ENCODE data around the gene FBXO41. TPM values are rescaled to one million over a fixed set of nuclear protein-coding genes. Genes with fewer than 3 reads are reported as not detected.

The FBXO41 gene
- total RNA-seq, 8 experiments from 2014 or later, result 3.9 to 7.6 (median 5.6) TPM

- Histone ChIP-seq H3K4me3 (peak overlapping the region; percentile 48 to 71 (median 55)), H3K27ac (no peak overlapping the region), H3K4me1 (replicated peaks in 1 of 2) (peaks cover 8 to 10% of the 10 kb centered on the region in 2 donors)
- no peak for ATAC-seq (replicated peaks in 6 of 8)
- WGBS, 10 experiments, result 17 to 100% (median 100%) methylated on average over 1 to 2 of the region's 5 CpGs; no CpG with 5 or more reads in 5 of the 10 experiments
- in situ Hi-C loops (cut with MboI; ENCODE audit: low pct_unique_long_range_greater_than_20kb in 2 of 9, low sequenced_read_pairs in 9 of 9, unreplicated experiment in 9 of 9), result no loop called here
Measured at GRCh38 chr2:73282924-73283544, 1.2 kb downstream of the FBXO41 start.

GRCh38 chr2:73281244-73281643 is 3.0 kb downstream of the FBXO41 start:
- in situ Hi-C loops (cut with MboI; ENCODE audit: low pct_unique_long_range_greater_than_20kb in 2 of 9, low sequenced_read_pairs in 9 of 9, unreplicated experiment in 9 of 9), result no loop called here
- ATAC-seq (replicated peaks in 6 of 8), result peak in 2 of 8 experiments; percentile 10 to 17
- Histone ChIP-seq H3K4me1 (replicated peaks in 1 of 2) (peaks cover 8 to 10% of the 10 kb centered on the region in 2 donors), H3K4me3 (no peak overlapping the region), H3K27ac (no peak overlapping the region)

GRCh38 chr2:73279852-73280251 is 4.4 kb downstream of the FBXO41 start:
- Histone ChIP-seq H3K4me1 (replicated peaks in 1 of 2) (peaks cover 8 to 10% of the 10 kb centered on the region in 2 donors), H3K4me3 (no peak overlapping the region), H3K27ac (no peak overlapping the region)
- 49 to 100% (median 92%) methylated on average over 1 to 8 of the region's 9 CpGs; no CpG with 5 or more reads in 2 of the 10 experiments for WGBS, 10 experiments
- ATAC-seq (replicated peaks in 6 of 8), result peak in 1 of 8 experiments; percentile 4
- in situ Hi-C loops (cut with MboI; ENCODE audit: low pct_unique_long_range_greater_than_20kb in 2 of 9, low sequenced_read_pairs in 9 of 9, unreplicated experiment in 9 of 9), result no loop called here

GRCh38 chr2:73272270-73272669 is 12.0 kb downstream of the FBXO41 start:
- in situ Hi-C loops (cut with MboI; ENCODE audit: low pct_unique_long_range_greater_than_20kb in 2 of 9, low sequenced_read_pairs in 9 of 9, unreplicated experiment in 9 of 9), result no loop called here
- no peak overlapping the region for H3K27ac ChIP-seq

DNA sequence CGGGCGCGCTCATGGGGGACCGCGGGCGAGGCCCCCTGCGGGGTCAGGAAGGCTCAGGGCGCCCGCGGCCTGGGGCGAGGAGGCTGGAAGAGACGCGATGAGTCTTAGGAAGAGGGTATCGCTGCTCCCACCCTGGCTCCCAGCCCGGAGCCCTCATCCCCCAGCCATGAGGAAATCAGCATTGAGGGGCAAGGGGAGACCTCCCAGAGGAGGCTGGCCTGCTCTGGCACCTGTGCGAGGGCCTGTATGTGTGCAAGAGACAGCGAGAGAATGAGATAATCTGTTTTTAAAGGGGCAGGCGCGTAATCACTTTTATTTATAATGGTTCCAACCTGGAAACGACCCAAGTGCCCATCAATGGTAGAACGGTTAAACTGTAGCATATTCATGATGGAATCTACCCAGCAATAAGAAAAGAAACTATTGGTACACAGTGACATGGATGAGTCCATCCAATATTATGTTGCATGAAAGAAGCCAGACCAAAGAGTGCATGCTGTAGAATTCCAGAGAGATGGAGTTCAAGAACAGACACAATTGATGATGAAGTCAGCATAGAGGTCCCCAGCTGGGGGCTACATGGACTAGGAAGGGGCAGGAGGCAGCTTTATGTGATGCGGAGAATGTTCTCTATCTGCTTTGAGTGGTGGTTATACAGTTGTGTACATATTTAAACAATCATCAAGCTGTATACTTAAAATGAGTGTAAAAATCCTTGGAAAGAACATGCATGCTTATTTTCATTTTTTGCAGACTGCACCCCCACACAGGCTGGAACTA is 14.4 kb downstream of the FBXO41 start:
- peak overlapping the region; percentile 8 to 26 (median 16) for H3K4me3 ChIP-seq

More at GRCh38 chr2:73272270-73272669, 12.0 kb downstream of the FBXO41 start:
- 20 to 100% (median 48%) methylated on average over 1 of the region's 1 CpG; no CpG with 5 or more reads in 6 of the 10 experiments for WGBS, 10 experiments
- Histone ChIP-seq H3K4me3 (no peak overlapping the region), H3K4me1 (replicated peaks in 1 of 2) (peaks cover 0 to 4% of the 10 kb centered on the region in 2 donors)
- ATAC-seq (replicated peaks in 6 of 8), result no peak

DNA sequence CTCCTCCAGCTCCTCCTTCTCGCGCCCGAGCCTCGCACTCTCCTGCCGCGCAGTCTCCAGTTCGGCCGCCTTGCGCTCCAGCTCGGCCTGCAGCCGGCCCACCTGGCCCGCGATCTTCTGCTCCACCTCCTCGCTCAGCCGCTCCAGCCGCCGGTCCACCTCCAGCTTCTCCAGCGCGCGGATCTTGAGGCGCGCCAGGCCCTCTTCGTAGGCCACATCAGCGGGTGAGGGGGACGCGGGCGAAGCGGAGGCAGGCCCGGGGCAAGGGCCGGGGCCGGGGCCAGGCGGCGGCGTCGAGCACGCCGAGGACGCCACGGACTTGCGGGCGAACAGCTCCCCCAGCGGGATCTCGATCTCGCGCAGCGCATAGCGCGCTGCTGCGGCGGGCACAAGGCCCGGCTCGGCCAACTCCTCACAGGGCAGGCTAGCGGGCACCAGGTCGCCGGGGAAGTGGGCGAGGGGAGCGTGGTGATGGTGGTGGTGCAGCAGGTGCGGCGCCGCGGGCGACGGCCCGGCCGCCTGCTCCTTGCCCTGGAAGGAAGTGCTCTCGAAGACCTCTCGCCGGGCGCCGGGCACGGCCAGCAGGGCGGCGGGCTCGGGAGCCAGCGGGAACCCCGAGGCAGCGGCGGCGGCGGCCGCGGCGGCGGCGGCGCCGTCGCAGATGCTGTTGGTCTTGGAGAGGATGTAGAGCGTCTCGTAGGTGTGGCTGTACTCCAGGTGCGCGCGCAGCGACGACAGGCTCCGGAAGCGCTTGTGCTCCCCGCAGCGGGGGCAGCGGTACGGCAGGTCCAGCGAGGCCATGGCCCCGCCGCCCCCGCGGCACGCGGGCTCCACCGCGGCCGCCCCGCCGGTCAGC is 15.2 kb downstream of the FBXO41 start:
- 22 to 52% (median 34%) methylated on average over 10 to 40 of the region's 113 CpGs; no CpG with 5 or more reads in 6 of the 10 experiments for WGBS, 10 experiments
- Histone ChIP-seq H3K27ac (no peak overlapping the region), H3K4me3 (peak overlapping the region; percentile 8 to 26 (median 16)), H3K4me1 (replicated peaks in 1 of 2) (peaks cover 0 to 4% of the 10 kb centered on the region in 2 donors)
- in situ Hi-C loops (cut with MboI; ENCODE audit: low pct_unique_long_range_greater_than_20kb in 2 of 9, low sequenced_read_pairs in 9 of 9, unreplicated experiment in 9 of 9), result no loop called here
- peak in 7 of 8 experiments; percentile 17 to 86 (median 38) for ATAC-seq (replicated peaks in 6 of 8)

More for the DNA sequence above, 14.4 kb downstream of the FBXO41 start:
- no peak for ATAC-seq (replicated peaks in 6 of 8)
- in situ Hi-C loops (cut with MboI; ENCODE audit: low pct_unique_long_range_greater_than_20kb in 2 of 9, low sequenced_read_pairs in 9 of 9, unreplicated experiment in 9 of 9), result no loop called here
- Histone ChIP-seq H3K27ac (no peak overlapping the region), H3K4me1 (replicated peaks in 1 of 2) (peaks cover 0 to 4% of the 10 kb centered on the region in 2 donors)
- WGBS, 10 experiments, result 31 to 100% (median 59%) methylated on average over 1 to 7 of the region's 22 CpGs; no CpG with 5 or more reads in 1 of the 10 experiments

DNA sequence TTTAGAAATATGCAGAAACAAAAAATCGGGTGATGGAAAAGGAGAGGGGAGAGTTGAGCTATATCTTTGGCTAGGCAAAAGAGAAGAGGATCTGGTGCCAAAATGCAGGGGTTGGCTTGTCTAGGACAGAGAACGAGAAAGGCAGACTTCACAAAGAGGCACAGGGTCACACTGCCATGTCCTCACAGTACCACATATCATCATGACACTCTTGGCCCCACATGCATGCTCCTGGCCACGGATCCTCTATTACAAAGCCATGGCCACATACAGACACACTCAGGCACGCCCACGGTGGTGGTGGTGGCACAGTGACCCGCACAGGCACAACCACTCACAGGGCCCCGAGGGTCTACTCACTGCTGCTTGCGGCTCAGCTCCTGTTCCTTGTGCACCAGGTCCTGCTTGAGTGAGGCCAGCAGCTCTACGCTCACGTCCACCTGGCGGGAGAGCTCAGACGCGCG is 15.9 kb downstream of the FBXO41 start:
- H3K27ac ChIP-seq, result no peak overlapping the region
- H3K4me3 ChIP-seq, result no peak overlapping the region
- in situ Hi-C loops (cut with MboI; ENCODE audit: low pct_unique_long_range_greater_than_20kb in 2 of 9, low sequenced_read_pairs in 9 of 9, unreplicated experiment in 9 of 9), result no loop called here
- WGBS, 10 experiments, result 48 to 100% (median 76%) methylated on average over 1 to 11 of the region's 14 CpGs; no CpG with 5 or more reads in 1 of the 10 experiments
- no peak for ATAC-seq (replicated peaks in 6 of 8)
- H3K4me1 ChIP-seq (replicated peaks in 1 of 2), result peaks cover 0 to 4% of the 10 kb centered on the region in 2 donors

DNA sequence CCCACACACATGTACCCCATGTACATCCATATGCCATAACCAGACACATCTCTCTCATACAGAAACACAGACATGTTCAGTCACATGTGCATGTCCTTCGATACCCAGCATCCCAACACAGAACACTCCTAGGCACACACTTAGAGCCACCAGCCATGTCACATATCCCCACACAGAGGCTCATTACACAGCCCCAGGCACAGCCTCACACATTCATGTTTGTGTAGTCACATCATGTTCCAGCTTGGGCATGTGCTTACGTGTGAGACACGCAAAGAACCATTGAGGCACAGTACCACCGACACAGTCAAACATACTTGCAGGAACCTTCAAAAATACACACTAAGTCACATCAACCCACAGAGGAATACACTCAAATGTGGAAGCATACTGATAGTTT is 17.3 kb downstream of the FBXO41 start:
- WGBS, 10 experiments, result 67 to 100% methylated on average over 1 of the region's 4 CpGs; no CpG with 5 or more reads in 8 of the 10 experiments
- in situ Hi-C loops (cut with MboI; ENCODE audit: low pct_unique_long_range_greater_than_20kb in 2 of 9, low sequenced_read_pairs in 9 of 9, unreplicated experiment in 9 of 9), result no loop called here
- ATAC-seq (replicated peaks in 6 of 8), result no peak
- H3K4me3 ChIP-seq, result no peak overlapping the region
- peaks cover 0 to 4% of the 10 kb centered on the region in 2 donors for H3K4me1 ChIP-seq (replicated peaks in 1 of 2)
- no peak overlapping the region for H3K27ac ChIP-seq

GRCh38 chr2:73266061-73266901 is 18.0 kb downstream of the FBXO41 start:
- 80 to 97% methylated on average over 1 to 10 of the region's 26 CpGs; no CpG with 5 or more reads in 8 of the 10 experiments for WGBS, 10 experiments
- Histone ChIP-seq H3K4me3 (no peak overlapping the region), H3K27ac (no peak overlapping the region), H3K4me1 (replicated peaks in 1 of 2) (peaks cover 0 to 4% of the 10 kb centered on the region in 2 donors)
- in situ Hi-C loops (cut with MboI; ENCODE audit: low pct_unique_long_range_greater_than_20kb in 2 of 9, low sequenced_read_pairs in 9 of 9, unreplicated experiment in 9 of 9), result no loop called here
- peak; percentile 29 to 97 (median 92) for ATAC-seq (replicated peaks in 6 of 8)

GRCh38 chr2:73265298-73266060 is 18.8 kb downstream of the FBXO41 start:
- no peak overlapping the region for H3K4me3 ChIP-seq
- H3K4me1 ChIP-seq (replicated peaks in 1 of 2), result peaks cover 0 to 4% of the 10 kb centered on the region in 2 donors
- in situ Hi-C loops (cut with MboI; ENCODE audit: low pct_unique_long_range_greater_than_20kb in 2 of 9, low sequenced_read_pairs in 9 of 9, unreplicated experiment in 9 of 9), result no loop called here
- 92 to 95% (median 94%) methylated on average over 4 to 7 of the region's 28 CpGs; no CpG with 5 or more reads in 7 of the 10 experiments for WGBS, 10 experiments
- no peak overlapping the region for H3K27ac ChIP-seq
- ATAC-seq (replicated peaks in 6 of 8), result no peak

DNA sequence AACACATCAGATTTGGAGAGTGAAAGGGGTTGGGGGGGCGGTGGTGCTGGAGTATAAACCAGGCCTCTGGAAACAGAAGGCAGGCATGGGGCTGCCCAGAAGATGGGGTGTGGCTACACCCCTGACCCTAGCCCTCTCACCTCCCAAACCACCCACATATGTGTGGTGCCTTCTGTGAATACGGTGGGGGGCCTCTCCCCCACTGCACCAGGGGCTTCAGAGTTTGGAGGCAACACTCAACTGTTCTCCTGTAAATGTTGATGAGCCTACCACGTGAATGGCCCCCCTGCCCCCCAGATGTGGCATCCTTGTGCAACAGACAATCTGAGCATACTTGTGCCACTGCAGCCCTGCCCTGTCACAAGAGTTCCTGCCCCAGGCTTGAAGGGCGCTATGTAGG is 19.5 kb downstream of the FBXO41 start:
- Histone ChIP-seq H3K27ac (no peak overlapping the region), H3K4me1 (replicated peaks in 1 of 2) (peaks cover 0 to 3% of the 10 kb centered on the region in 2 donors), H3K4me3 (no peak overlapping the region)
- no peak for ATAC-seq (replicated peaks in 6 of 8)
- in situ Hi-C loops (cut with MboI; ENCODE audit: low pct_unique_long_range_greater_than_20kb in 2 of 9, low sequenced_read_pairs in 9 of 9, unreplicated experiment in 9 of 9), result no loop called here
- WGBS, 10 experiments, result no CpG with 5 or more reads among the region's 4 CpGs
